GM23338 (cell line): Measurements from ENCODE around the gene ARAP1. TPM values are rescaled to one million over a fixed set of nuclear protein-coding genes. Genes with fewer than 3 reads are reported as not detected.

Source experiments
- ATAC-seq: fragments of 200-7000 bp; cut with Tn5 transposase; 3 replicates; pipeline ENCODE4 v1.9.1; 2020
- DNase-seq: peaks from one replicate; pipeline ENCODE4 v3.0.0-alpha.2; 2015; ENCODE audit warnings: low spot score
- H2AFZ ChIP-seq: fragments of 200-600 bp; sonication (generic); 2 replicates; pipeline ENCODE4 v1.8.0; 2016; ENCODE audit warnings: antibody characterized with exemption, mild to moderate bottlenecking, moderate library complexity
- H3F3A ChIP-seq: fragments of 200-600 bp; sonication (generic); replicated peaks from 2 replicates; pipeline ENCODE4 v1.8.0; 2017; ENCODE audit warnings: antibody characterized with exemption, mixed run types, low read depth
- H3K27ac ChIP-seq: fragments of 200-600 bp; sonication (generic); 2 replicates; pipeline ENCODE4 v1.6.1; 2016; ENCODE audit warnings: low read depth
- H3K27me3 ChIP-seq: fragments of 200-600 bp; sonication (generic); 2 replicates; pipeline ENCODE4 v1.8.0; 2016; ENCODE audit warnings: mild to moderate bottlenecking, mixed run types, moderate library complexity; ENCODE audit not compliant: insufficient read depth
- H3K36me3 ChIP-seq: fragments of 200-600 bp; sonication (generic); 2 replicates; pipeline ENCODE4 v1.8.0; 2016; ENCODE audit warnings: mild to moderate bottlenecking; ENCODE audit not compliant: insufficient read depth
- H3K4me1 ChIP-seq: fragments of 200-600 bp; sonication (generic); 2 replicates; pipeline ENCODE4 v1.8.0; 2016; ENCODE audit warnings: mild to moderate bottlenecking, moderate library complexity; ENCODE audit not compliant: insufficient read depth
- H3K4me2 ChIP-seq: fragments of 200-600 bp; sonication (generic); 2 replicates; pipeline ENCODE4 v1.7.1; 2017; ENCODE audit warnings: mixed run types
- H3K4me3 ChIP-seq: fragments of 200-600 bp; sonication (generic); 2 replicates; pipeline ENCODE4 v1.6.1; 2016; ENCODE audit warnings: mixed run types
- H3K79me2 ChIP-seq: fragments of 200-600 bp; sonication (generic); replicated peaks from 2 replicates; pipeline ENCODE4 v1.8.0; 2017; ENCODE audit warnings: mild to moderate bottlenecking; ENCODE audit not compliant: insufficient read depth
- H3K9me2 ChIP-seq: fragments of 200-600 bp; sonication (generic); 2 replicates; pipeline ENCODE4 v1.8.0; 2017; ENCODE audit not compliant: insufficient read depth
- H4K20me1 ChIP-seq: fragments of 200-600 bp; sonication (generic); replicated peaks from 2 replicates; pipeline ENCODE4 v1.8.0; 2017; ENCODE audit warnings: mild to moderate bottlenecking; ENCODE audit not compliant: insufficient read depth
- H3K27ac Mint-ChIP-seq: 2 replicates; pipeline ENCODE4 v1.8.0; 2020; ENCODE audit warnings: inconsistent platforms, mild to moderate bottlenecking, moderate library complexity, mixed read lengths
- H3K27me3 Mint-ChIP-seq: 3 replicates; pipeline ENCODE4 v1.8.0; 2022; ENCODE audit warnings: low read depth, mild to moderate bottlenecking, moderate library complexity, mixed read lengths, inconsistent platforms; ENCODE audit not compliant: insufficient read depth, poor library complexity
- H3K36me3 Mint-ChIP-seq: 3 replicates; pipeline ENCODE4 v1.8.0; 2021; ENCODE audit warnings: low read depth, mild to moderate bottlenecking, inconsistent platforms, moderate library complexity, mixed read lengths
- H3K4me1 Mint-ChIP-seq: 3 replicates; pipeline ENCODE4 v1.8.0; 2020; ENCODE audit warnings: mild to moderate bottlenecking, inconsistent platforms, mixed read lengths
- H3K4me3 Mint-ChIP-seq: 3 replicates; pipeline ENCODE4 v1.8.0; 2021; ENCODE audit warnings: moderate library complexity, mild to moderate bottlenecking, inconsistent platforms, mixed read lengths
- H3K9me3 Mint-ChIP-seq: 3 replicates; pipeline ENCODE4 v1.8.0; 2020; ENCODE audit warnings: moderate library complexity, mild to moderate bottlenecking, inconsistent platforms, mixed read lengths
- CREB1 ChIP-seq: fragments of 250-450 bp; sonication (Bioruptor Pico); IDR thresholded peaks from 2 replicates; pipeline ENCODE4 v1.5.0; 2020; ENCODE audit warnings: low read depth, mild to moderate bottlenecking, moderate library complexity
- CTCF ChIP-seq, 2 experiments: fragments of 200-600 bp in 1 of 2; sonication (generic) in 1 of 2; conservative IDR thresholded peaks; 2 replicates each; pipeline versions ENCODE4 v1.5.1 to v1.6.1; 2016 to 2017; ENCODE audit warnings: antibody characterized with exemption in 2 of 2, low read depth in 2 of 2, mild to moderate bottlenecking in 2 of 2, moderate library complexity in 1 of 2
- ETS1 ChIP-seq: IDR thresholded peaks from 2 replicates; pipeline ENCODE4 v1.6.1; 2016; ENCODE audit warnings: antibody characterized with exemption
- EZH2phosphoT487 ChIP-seq: fragments of 200-600 bp; sonication (generic); IDR thresholded peaks from one replicate; pipeline ENCODE4 v1.8.1; 2018; ENCODE audit warnings: antibody characterized with exemption; ENCODE audit not compliant: unreplicated experiment
- JUNB ChIP-seq: IDR thresholded peaks from one replicate; pipeline ENCODE4 v1.6.1; 2016; ENCODE audit warnings: antibody characterized with exemption; ENCODE audit not compliant: unreplicated experiment
- NANOG ChIP-seq: IDR thresholded peaks from 2 replicates; pipeline ENCODE4 v1.6.1; 2016; ENCODE audit warnings: antibody characterized with exemption, borderline replicate concordance
- POLR2AphosphoS5 ChIP-seq: IDR thresholded peaks from 2 replicates; pipeline ENCODE4 v1.6.1; 2016; ENCODE audit warnings: antibody characterized with exemption, low read depth
- REST ChIP-seq: IDR thresholded peaks from one replicate; pipeline ENCODE4 v1.6.1; 2018; ENCODE audit warnings: antibody characterized with exemption; ENCODE audit not compliant: unreplicated experiment
- ZNF114 ChIP-seq: fragments of 250-450 bp; sonication (Bioruptor Pico); IDR thresholded peaks from 2 replicates; pipeline ENCODE4 v1.5.0; 2020; ENCODE audit warnings: mild to moderate bottlenecking, moderate library complexity
- polyA plus RNA-seq: library from polyadenylated mRNA; unstranded; fragments of >200 nt; fragmentation: Nextera tagmentation; extraction: Ambion mirVana; gene quantifications from 2 replicates; pipeline ENCODE4 v1.2.1, GENCODE V29; 2016
- total RNA-seq: library from RNA; depleted of rRNA; stranded (reverse); fragments of >200 nt; shearing (Covaris generic); gene quantifications from 2 replicates; pipeline ENCODE4 v1.2.3, GENCODE V29; 2014

ARAP1 gene
- total and polyA plus RNA-seq, 2 experiments from 2014 or later = 24.5 to 116 TPM

GRCh38 chr11:72658989-72659640 lies 93.1 kb downstream of the ARAP1 start:
- Mint-ChIP-seq H3K4me1 (peaks cover 28% of the 10 kb centered on the region), H3K9me3 (no peaks in the 10 kb centered on the region)

GRCh38 chr11:72657411-72658100 lies 94.7 kb downstream of the ARAP1 start:
- Histone ChIP-seq H3K36me3 (no peaks in the 10 kb centered on the region), H4K20me1 (no peaks in the 10 kb centered on the region; the same call in 1 of the 2 replicates), H3K9me2 (no peaks in the 10 kb centered on the region), H3K27ac (no peak overlapping the region), H3K4me1 (peaks cover 5% of the 10 kb centered on the region; the same call in 1 of the 2 replicates), H2AFZ (no peak overlapping the region), H3K79me2 (no peaks in the 10 kb centered on the region), H3K4me2 (no peak overlapping the region), H3K27me3 (no peaks in the 10 kb centered on the region), H3F3A (no peaks in the 10 kb centered on the region), H3K4me3 (no peak overlapping the region)
- DNase-seq (no peak), ATAC-seq (no peak)
- H3K4me3 Mint-ChIP-seq = no peak overlapping the region
- H3K27me3 Mint-ChIP-seq = peaks cover 6% of the 10 kb centered on the region
- peaks cover 31% of the 10 kb centered on the region for H3K4me1 Mint-ChIP-seq
- no peaks in the 10 kb centered on the region for H3K36me3 Mint-ChIP-seq
- no peak overlapping the region for H3K27ac Mint-ChIP-seq
- H3K9me3 Mint-ChIP-seq = no peaks in the 10 kb centered on the region
- TF ChIP-seq REST (no peak), ETS1 (no peak), CREB1 (CRISPR knock-in tag) (no peak), JUNB (no peak), EZH2phosphoT487 (no peak), ZNF114 (CRISPR knock-in tag) (no peak), CTCF (conservative IDR thresholded peaks at IDR 0.05; ENCODE audit: low read depth in 2 of 2) (no peak), POLR2AphosphoS5 (no peak)

More at GRCh38 chr11:72658989-72659640, 93.1 kb downstream of the ARAP1 start:
- no peak for DNase-seq
- Histone ChIP-seq H3K9me2 (no peaks in the 10 kb centered on the region), H3K27me3 (no peaks in the 10 kb centered on the region), H2AFZ (no peak overlapping the region), H3K4me2 (no peak overlapping the region), H3K36me3 (no peaks in the 10 kb centered on the region), H3K27ac (no peak overlapping the region), H3K4me1 (peaks cover 5% of the 10 kb centered on the region; the same call in 1 of the 2 replicates), H4K20me1 (no peaks in the 10 kb centered on the region; the same call in 1 of the 2 replicates), H3K79me2 (no peaks in the 10 kb centered on the region), H3K4me3 (no peak overlapping the region), H3F3A (no peaks in the 10 kb centered on the region)
- H3K27ac Mint-ChIP-seq = no peak overlapping the region
- no peak; the same call in 2 of the 3 replicates for ATAC-seq
- H3K4me3 Mint-ChIP-seq = no peak overlapping the region
- TF ChIP-seq NANOG = no peak
- H3K27me3 Mint-ChIP-seq = peaks cover 14% of the 10 kb centered on the region
- no peaks in the 10 kb centered on the region for H3K36me3 Mint-ChIP-seq
